ENCODE data around the gene U2AF1L4. TPM values are rescaled to one million over a fixed set of nuclear protein-coding genes. Genes with fewer than 3 reads are reported as not detected.

Gene U2AF1L4
- polyA plus RNA-seq (2013, experiment 1 of 2), result 10.6 TPM
- 12.3 TPM for polyA plus RNA-seq (2013, experiment 2 of 2)

GRCh38 chr19:35745328-35746086, at the start of gene U2AF1L4, which contains the start of gene PSENEN:
Gene U2AF1L4, minus strand, starts transcription at chr19:35745418. Its CDS starts 27 bp downstream, at chr19:35745391.
Gene PSENEN, plus strand, starts transcription at chr19:35745651. Its CDS starts 280 bp downstream, at chr19:35745931.
- Histone ChIP-seq H3K27ac (ENCODE audit: low read depth, low read length, severe bottlenecking) (peak within 1 kb of the TSS; percentile 100), H3K4me3 (ENCODE audit: extremely low read depth, insufficient read depth, low read length, poor library complexity, severe bottlenecking) (peak within 1 kb of the TSS; percentile 97), H3K36me3 (ENCODE audit: control insufficient read depth, insufficient read depth, low read length) (peaks cover 14% of the 10 kb centered on the region), H3K4me1 (ENCODE audit: control insufficient read depth, insufficient read depth, low read length, poor library complexity, severe bottlenecking) (peaks cover 13% of the 10 kb centered on the region), H3K9me3 (ENCODE audit: control insufficient read depth, low read length) (no peaks in the 10 kb centered on the region)
- 1 to 2% methylated on average over 29 to 31 of the region's 40 CpGs for WGBS, 2 experiments (ENCODE audit: insufficient coverage in 2 of 2)

- Histone ChIP-seq H3K4me3 (ENCODE audit: extremely low read depth, insufficient read depth, low read length, poor library complexity, severe bottlenecking) (no peak overlapping the region), H3K36me3 (ENCODE audit: control insufficient read depth, insufficient read depth, low read length) (no peaks in the 10 kb centered on the region), H3K9me3 (ENCODE audit: control insufficient read depth, low read length) (no peaks in the 10 kb centered on the region), H3K27ac (ENCODE audit: low read depth, low read length, severe bottlenecking) (no peak overlapping the region), H3K4me1 (ENCODE audit: control insufficient read depth, insufficient read depth, low read length, poor library complexity, severe bottlenecking) (no peaks in the 10 kb centered on the region)
- 85 to 87% methylated on average over 4 to 7 of the region's 7 CpGs for WGBS, 2 experiments (ENCODE audit: insufficient coverage in 2 of 2)
Observed at GRCh38 chr19:35793381-35794165, 48.4 kb upstream of the U2AF1L4 start.

- Histone ChIP-seq H3K9me3 (ENCODE audit: control insufficient read depth, low read length) (no peaks in the 10 kb centered on the region), H3K36me3 (ENCODE audit: control insufficient read depth, insufficient read depth, low read length) (no peaks in the 10 kb centered on the region), H3K4me1 (ENCODE audit: control insufficient read depth, insufficient read depth, low read length, poor library complexity, severe bottlenecking) (no peaks in the 10 kb centered on the region), H3K4me3 (ENCODE audit: extremely low read depth, insufficient read depth, low read length, poor library complexity, severe bottlenecking) (no peak overlapping the region), H3K27ac (ENCODE audit: low read depth, low read length, severe bottlenecking) (no peak overlapping the region)
- 80 to 87% methylated on average over 7 to 8 of the region's 8 CpGs for WGBS, 2 experiments (ENCODE audit: insufficient coverage in 2 of 2)
Observed at GRCh38 chr19:35792888-35793287, 47.7 kb upstream of the U2AF1L4 start.

GRCh38 chr19:35792312-35792711, 47.1 kb upstream of the U2AF1L4 start:
- no peak overlapping the region for H3K4me3 ChIP-seq (ENCODE audit: extremely low read depth, insufficient read depth, low read length, poor library complexity, severe bottlenecking)
- WGBS, 2 experiments (ENCODE audit: insufficient coverage in 2 of 2), result 84 to 89% methylated on average over 15 of the region's 15 CpGs
- H3K27ac ChIP-seq (ENCODE audit: low read depth, low read length, severe bottlenecking), result no peak overlapping the region
- H3K9me3 ChIP-seq (ENCODE audit: control insufficient read depth, low read length), result no peaks in the 10 kb centered on the region
- H3K36me3 ChIP-seq (ENCODE audit: control insufficient read depth, insufficient read depth, low read length), result no peaks in the 10 kb centered on the region
- H3K4me1 ChIP-seq (ENCODE audit: control insufficient read depth, insufficient read depth, low read length, poor library complexity, severe bottlenecking), result no peaks in the 10 kb centered on the region

- WGBS, 2 experiments (ENCODE audit: insufficient coverage in 2 of 2), result 88 to 100% methylated on average over 6 of the region's 9 CpGs
Observed at GRCh38 chr19:35791814-35792279, 46.6 kb upstream of the U2AF1L4 start.

GRCh38 chr19:35790981-35791813, 46.0 kb upstream of the U2AF1L4 start:
- Histone ChIP-seq H3K4me1 (ENCODE audit: control insufficient read depth, insufficient read depth, low read length, poor library complexity, severe bottlenecking) (no peaks in the 10 kb centered on the region), H3K36me3 (ENCODE audit: control insufficient read depth, insufficient read depth, low read length) (no peaks in the 10 kb centered on the region), H3K27ac (ENCODE audit: low read depth, low read length, severe bottlenecking) (no peak overlapping the region), H3K4me3 (ENCODE audit: extremely low read depth, insufficient read depth, low read length, poor library complexity, severe bottlenecking) (no peak overlapping the region), H3K9me3 (ENCODE audit: control insufficient read depth, low read length) (no peaks in the 10 kb centered on the region)
- 81 to 82% methylated on average over 20 of the region's 20 CpGs for WGBS, 2 experiments (ENCODE audit: insufficient coverage in 2 of 2)

More at GRCh38 chr19:35791814-35792279, 46.6 kb upstream of the U2AF1L4 start:
- Histone ChIP-seq H3K4me1 (ENCODE audit: control insufficient read depth, insufficient read depth, low read length, poor library complexity, severe bottlenecking) (no peaks in the 10 kb centered on the region), H3K4me3 (ENCODE audit: extremely low read depth, insufficient read depth, low read length, poor library complexity, severe bottlenecking) (no peak overlapping the region), H3K9me3 (ENCODE audit: control insufficient read depth, low read length) (no peaks in the 10 kb centered on the region), H3K36me3 (ENCODE audit: control insufficient read depth, insufficient read depth, low read length) (no peaks in the 10 kb centered on the region), H3K27ac (ENCODE audit: low read depth, low read length, severe bottlenecking) (no peak overlapping the region)

GRCh38 chr19:35789978-35790944, 45.0 kb upstream of the U2AF1L4 start:
- Histone ChIP-seq H3K27ac (ENCODE audit: low read depth, low read length, severe bottlenecking) (no peak overlapping the region), H3K36me3 (ENCODE audit: control insufficient read depth, insufficient read depth, low read length) (peaks cover 8% of the 10 kb centered on the region), H3K4me1 (ENCODE audit: control insufficient read depth, insufficient read depth, low read length, poor library complexity, severe bottlenecking) (no peaks in the 10 kb centered on the region), H3K9me3 (ENCODE audit: control insufficient read depth, low read length) (no peaks in the 10 kb centered on the region), H3K4me3 (ENCODE audit: extremely low read depth, insufficient read depth, low read length, poor library complexity, severe bottlenecking) (no peak overlapping the region)
- 91% methylated on average over 14 to 16 of the region's 19 CpGs for WGBS, 2 experiments (ENCODE audit: insufficient coverage in 2 of 2)

- WGBS, 2 experiments (ENCODE audit: insufficient coverage in 2 of 2), result 84 to 86% methylated on average over 9 to 11 of the region's 11 CpGs
- Histone ChIP-seq H3K9me3 (ENCODE audit: control insufficient read depth, low read length) (no peaks in the 10 kb centered on the region), H3K27ac (ENCODE audit: low read depth, low read length, severe bottlenecking) (no peak overlapping the region), H3K4me1 (ENCODE audit: control insufficient read depth, insufficient read depth, low read length, poor library complexity, severe bottlenecking) (no peaks in the 10 kb centered on the region), H3K36me3 (ENCODE audit: control insufficient read depth, insufficient read depth, low read length) (peaks cover 8% of the 10 kb centered on the region), H3K4me3 (ENCODE audit: extremely low read depth, insufficient read depth, low read length, poor library complexity, severe bottlenecking) (no peak overlapping the region)
Observed at GRCh38 chr19:35789195-35789977, 44.2 kb upstream of the U2AF1L4 start.

All from mesodermal cell (in vitro differentiated cells).